HG02840 (cell line): ENCODE results near the gene ADRA1B.

ENCODE experiments used
- ATAC-seq: cut with Tn5 transposase; IDR thresholded peaks from one replicate; pipeline ENCODE4 v1.9.1; 2021; ENCODE audit warnings: mild to moderate bottlenecking, moderate library complexity, moderate number of reproducible peaks; ENCODE audit not compliant: unreplicated experiment, low FRiP score

The ADRA1B gene

DNA sequence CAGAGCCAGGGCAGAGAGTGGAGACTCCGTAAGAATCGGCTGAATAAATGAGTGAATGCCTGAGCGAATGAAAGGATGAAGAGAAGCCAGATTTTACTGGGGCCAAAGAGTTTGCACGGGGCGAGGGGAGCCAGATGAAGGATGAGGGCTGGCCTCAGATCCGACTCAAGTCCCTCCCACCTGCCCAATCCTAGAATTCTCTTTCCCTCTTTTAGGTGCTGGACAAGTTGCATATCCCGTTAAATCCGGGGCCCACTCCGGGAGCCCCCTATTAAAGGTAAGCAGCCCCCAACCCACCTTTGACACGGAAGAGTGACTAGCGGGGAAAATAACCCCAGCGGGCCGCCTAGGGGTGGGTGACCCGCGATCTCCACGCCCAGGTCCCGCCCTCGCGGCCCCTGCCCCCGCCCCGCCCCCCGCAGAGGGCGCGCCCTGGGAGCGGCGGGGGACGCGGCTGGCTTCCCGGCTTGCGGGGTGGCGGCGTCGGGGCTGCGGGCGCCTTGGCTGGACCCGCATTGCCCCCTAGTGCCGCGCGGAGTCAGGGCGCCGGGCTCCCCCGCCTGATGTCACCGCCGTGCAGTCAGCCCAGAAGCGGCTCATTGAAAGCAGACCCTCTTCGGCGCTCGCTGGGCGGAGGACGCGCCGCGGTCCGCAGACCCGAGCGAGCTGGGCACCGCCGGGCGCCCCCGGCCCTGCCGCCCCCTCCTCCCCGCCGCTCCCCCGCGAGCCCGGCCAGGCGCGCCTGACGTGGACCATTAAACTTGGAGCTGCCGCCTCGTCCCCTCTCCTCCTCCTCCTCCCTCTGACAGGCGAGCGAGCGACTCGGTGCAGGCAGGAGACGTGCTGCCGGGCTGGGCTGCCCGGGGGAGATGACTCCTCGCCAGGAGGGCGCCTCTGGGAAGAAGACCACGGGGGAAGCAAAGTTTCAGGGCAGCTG lies at the start of gene ADRA1B:
ADRA1B (plus strand) TSS at position 579 of the 937 bp plus-strand sequence. CDS start 424 bp downstream, outside the sequence.
- ATAC-seq, result no peak

DNA sequence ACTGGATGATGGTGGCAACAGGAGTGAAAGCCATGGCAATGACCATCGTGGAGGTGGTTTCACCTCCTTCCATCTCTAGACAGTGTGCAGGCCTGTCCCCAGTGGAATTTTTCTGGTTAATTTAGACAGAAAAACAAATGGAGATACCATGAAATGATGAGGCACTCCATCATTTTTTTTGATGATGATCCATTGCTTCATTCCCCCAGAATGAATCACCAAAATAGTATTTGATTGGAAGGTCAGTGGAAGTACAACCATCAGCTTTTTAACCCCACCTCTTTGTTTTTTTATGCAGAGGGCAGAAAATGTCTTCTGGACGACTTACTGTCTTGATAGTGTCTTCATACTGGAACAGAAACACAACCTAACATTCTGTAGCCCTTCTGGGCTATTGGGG lies 42.6 kb upstream of the ADRA1B start:
- ATAC-seq, result no peak

DNA sequence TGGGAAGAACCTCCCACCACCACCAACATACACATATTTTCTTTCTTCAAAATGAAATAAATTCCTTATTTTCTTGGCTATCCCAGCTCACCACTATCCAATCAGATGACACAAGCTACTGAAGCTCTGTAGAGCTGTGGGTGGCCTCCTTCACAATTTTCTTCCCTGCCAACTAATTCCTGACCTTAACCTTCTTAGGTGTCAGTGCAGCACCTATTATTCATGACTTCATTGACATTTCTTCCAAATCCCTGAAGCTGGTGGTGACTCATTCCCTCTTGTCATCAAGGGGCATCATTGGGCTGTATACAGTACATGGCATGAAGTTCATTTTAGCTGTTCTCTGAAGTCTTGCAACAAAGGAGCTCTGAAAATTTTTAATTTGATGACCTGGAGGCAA lies 42.0 kb upstream of the ADRA1B start:
- no peak for ATAC-seq

DNA sequence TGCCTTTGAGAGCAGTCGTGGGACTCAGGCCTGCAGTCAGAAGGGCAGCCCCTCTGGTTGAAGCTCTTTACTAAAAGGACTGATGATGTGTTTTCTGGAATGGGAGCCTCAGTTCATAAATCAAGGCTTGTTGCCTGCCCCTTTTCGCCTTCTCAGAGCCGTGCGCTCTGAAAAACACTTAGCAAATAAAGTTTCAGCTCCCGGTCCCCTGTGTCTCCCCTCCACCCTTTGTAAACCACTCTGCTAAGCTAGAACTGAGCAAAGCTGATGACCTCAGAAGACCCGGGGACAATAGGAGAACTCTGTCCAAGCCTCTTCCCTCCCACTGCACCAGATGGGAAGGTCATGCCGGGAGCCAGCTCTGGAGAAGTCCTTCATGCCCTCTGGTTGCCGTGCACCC lies 39.3 kb upstream of the ADRA1B start:
- no peak for ATAC-seq

DNA sequence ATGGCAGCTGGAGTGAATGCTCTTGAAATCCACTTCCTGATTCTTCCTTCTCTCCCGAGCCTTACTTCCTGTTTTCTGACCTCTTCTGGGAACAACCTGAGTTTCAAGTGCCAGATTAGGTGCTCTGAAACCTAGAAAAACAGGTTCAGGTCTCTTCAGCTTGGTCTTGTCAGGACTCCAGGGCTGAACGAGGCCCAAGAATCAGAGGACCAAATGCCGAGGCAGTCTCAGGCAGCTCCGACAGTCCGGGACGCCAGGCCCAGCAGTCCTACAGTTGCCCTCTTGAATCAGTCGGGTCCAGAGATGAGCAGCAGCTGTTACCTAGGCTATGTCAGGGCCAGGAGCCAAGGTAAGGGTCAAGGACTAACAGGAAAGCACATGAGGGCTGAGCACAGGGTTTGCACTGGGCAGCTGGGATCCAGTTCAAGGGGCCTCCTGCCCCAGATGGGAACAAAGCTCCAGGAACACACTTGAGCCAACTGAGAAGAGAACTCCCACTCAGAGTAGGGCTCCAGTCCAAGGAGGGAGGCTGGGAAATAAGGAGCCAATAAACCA lies 38.3 kb upstream of the ADRA1B start:
- no peak for ATAC-seq

DNA sequence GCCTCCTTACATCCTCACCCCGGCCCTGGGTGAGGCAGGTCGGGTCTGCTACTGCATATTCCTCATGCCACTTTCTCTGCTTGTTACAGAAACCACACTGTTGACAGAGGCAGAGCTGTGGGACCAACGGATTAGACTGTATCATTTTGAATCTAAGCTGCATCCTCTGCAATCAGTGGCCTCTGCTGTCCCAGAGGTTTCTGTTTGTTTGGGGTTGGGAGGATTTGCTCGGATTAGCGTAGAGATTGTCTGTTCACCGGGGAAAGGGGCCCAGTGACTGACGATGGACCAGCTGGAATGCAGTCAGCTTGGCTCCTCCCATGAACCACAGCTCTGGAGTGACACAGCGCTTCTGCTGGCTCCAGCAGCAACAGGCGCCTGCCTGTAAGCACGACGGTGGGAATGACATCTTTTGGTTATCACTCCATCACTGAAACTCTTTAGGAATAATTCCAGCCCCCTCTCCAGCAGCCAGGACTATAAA lies 37.3 kb upstream of the ADRA1B start:
- no peak for ATAC-seq

DNA sequence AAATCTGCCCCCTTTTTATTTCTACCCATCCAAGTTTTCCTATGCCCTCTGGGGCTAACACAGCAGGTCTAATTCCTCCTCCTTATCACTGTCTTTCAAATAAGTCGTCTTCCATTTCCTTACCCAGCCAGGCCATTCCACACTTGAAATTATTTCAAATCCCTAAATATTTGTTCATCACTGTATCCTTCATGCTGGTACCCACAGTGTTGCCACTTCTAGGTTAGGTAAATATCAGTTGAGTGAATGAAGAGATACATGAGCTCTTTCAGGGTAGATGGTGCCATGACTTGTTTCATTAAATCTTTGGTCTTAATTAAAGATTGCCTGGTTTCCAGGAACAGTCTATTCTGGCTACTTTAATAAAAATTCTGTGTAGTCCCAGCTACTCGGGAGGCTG lies 35.6 kb upstream of the ADRA1B start:
- no peak for ATAC-seq

DNA sequence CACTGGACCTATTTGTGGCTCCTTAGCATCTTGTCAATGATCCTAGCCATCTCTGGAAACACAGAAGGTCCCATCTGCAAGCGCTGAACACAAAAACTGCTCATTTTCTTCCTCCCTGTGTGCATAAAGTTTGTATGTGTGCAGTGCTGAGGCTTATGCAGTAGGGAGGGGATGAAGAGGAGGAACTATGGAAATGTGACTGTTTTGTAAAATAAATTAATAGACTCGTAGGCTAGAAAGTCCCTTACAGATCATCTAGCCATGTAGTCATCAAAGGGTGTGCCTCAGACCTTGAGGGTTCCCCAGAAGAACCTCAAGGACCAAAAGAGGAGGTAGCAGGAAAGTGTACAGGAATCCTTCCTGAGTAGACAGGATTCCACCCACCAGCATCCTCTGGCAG lies 34.3 kb upstream of the ADRA1B start:
- ATAC-seq, result no peak

DNA sequence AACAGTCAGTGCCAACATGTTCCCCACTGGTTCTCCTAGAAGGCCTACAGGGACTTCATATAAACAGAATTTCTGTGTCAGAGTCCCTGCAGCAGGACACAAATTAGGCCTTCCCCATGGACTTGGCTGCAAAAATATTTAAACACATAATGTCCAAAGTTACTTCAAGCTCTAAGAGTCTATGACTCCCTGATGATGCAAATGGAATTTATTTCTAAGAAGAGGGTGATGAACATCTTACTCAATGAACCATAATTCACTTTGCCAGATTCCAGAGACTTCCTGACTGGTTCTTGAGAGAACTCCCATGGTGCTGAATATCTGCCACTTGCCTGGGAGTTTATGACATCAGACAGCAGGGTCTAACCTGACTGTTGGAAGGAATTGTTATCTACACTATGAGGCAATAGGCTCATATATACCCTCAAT lies 32.7 kb upstream of the ADRA1B start:
- ATAC-seq, result no peak

DNA sequence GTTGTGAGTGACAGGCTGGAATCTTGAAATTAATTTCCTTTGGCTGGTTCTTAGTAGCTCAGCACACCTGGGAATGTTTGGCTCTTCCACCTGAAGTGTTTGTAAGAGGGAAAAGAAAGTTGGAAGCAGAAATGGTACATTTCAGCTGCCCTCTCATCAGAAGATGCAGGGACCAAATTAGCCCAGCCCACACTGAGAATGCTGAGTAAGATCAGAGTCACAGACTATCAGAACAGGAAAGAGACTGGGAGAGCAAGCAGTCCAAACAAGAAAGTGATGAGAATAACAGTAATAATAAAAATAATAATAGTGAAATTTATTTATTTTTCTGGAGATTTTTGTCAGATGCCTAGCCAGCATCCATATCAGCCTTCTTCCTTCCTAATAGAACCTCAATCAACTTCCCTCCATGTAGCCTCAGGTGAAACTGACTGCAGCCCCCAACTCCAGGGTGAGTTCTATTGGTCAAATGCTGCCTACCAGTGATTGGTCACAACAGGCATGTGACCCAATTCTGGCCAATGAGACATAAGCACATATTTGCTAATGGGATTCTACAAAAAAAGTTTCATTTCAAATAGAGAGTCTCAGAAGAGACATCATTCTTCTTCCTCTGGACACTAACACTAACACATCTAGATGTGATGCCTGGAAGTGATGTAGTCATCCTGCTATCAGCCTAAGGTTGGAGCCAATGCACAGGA lies 31.2 kb upstream of the ADRA1B start:
- no peak for ATAC-seq

DNA sequence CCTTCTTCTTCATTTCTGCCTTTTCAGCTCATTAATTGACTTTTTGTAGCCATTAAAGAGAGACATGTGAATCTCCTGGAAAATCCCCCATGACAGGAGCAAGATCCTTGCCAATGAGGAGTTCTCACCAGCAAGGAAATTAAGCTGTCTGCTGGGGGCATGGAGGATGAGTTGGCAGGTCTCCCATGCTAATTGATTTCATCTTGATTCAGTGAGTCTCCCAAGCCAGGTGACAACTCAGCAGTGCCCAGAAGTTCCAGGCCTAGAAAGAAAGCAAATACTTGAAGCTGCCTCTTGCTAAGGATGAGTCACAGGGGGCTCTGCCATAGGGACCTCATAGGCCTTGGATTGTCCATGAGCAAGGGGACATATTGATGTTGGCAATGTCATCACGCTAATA lies 30.0 kb upstream of the ADRA1B start:
- ATAC-seq, result no peak

DNA sequence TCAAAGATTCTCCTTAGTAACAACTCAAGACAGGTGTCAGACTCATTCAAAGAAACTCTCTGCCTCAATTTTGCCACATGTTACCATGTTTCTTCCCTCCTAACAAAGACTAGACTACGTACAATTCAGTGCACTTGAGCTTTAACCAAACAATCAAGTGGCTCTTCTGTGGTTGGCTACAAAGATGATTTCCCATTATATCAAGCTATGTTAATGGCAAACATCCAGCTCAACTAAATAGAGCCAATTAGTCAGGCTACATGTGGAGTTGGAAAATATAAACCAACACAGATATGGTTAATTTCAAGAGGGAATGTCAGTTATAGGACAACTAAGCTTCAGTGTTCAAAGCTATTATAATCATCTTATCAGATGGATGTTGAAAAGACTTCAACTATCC lies 29.2 kb upstream of the ADRA1B start:
- ATAC-seq, result no peak

DNA sequence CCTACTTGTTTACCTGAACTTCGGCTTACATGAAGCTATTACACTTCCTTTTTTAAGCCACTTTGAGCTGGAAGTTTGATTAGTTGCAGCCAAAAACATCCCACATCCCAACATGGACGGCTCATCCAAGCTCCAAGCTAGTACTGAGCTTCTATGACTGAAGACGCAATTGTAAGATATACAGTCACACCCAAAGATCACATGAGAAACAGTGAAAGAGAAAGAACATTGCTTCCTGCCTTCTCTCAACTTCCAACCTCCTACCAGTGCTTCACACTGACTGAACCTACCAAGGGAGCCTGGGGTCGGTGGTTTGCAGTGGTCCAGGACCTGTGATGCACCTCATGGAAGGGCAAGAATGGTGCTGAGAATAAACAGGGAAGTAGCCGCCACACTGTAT lies 27.4 kb upstream of the ADRA1B start:
- no peak for ATAC-seq

DNA sequence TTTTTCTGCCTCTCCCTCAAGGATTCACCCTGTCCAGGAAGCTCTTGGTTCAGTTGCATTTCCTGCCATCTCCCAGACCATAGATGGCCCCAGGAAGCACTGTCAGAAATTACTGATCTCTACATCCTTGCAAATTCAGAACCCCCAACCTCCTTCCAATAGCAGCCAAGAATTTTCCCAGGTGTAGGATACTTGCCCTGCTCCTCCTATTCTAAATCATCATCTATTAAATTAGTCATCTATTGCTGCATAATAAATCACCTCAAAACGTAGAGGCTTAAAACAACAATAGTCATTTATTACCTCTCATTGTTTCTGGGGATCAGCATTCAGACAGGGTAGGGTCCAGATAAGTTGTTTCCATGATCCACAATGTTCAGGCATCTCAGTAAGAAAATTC lies 26.1 kb upstream of the ADRA1B start:
- ATAC-seq, result no peak

DNA sequence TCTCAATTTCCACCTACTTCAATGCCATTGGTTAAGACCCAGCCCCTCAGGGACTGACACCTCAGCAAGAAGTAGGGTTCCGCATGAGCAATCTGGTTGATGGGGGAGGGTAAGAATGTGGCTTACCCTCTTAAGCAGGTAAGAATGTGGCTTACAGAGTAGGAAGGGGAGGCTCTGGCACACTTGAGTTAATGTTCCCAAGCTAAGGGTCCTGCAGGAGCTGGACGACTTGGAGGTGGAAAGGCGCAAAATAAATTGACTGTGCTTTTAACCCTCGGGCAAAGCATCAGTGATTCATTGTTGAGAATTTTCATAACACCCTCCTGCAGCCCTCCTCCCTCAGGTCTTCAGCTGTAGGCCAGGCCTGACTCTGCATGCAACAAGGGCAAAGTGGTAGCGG lies 24.9 kb upstream of the ADRA1B start:
- ATAC-seq, result no peak

DNA sequence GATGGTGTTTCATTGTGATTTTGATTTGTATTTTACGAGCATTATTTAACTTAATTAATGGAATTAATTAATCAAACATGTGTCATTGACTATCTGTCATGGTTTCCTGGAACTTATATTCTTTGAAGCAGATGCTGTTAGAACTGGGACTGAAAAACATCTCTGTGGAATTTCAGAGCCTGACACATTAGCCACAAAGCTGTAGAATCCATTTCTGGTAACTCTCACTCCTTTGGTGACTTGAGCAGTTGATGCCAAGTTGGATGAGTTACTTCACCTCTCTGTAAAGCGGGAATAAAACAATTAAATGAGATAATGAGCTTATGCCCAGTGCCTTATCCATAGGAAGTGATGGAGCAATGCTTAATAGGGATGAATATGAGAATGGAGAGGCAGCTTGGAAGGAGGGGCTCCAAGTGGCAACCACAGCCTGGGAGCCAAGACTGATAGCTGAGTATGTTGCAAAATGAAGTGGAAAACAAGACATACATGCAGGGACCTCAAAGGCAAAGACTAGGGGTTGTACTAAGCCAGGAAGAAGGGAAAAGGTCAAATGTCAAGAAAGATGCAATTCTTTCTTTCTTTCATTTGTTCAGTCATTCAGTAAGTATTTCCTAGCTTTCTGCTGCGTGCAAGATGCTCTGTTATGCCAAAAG lies 23.1 kb upstream of the ADRA1B start:
- no peak for ATAC-seq

DNA sequence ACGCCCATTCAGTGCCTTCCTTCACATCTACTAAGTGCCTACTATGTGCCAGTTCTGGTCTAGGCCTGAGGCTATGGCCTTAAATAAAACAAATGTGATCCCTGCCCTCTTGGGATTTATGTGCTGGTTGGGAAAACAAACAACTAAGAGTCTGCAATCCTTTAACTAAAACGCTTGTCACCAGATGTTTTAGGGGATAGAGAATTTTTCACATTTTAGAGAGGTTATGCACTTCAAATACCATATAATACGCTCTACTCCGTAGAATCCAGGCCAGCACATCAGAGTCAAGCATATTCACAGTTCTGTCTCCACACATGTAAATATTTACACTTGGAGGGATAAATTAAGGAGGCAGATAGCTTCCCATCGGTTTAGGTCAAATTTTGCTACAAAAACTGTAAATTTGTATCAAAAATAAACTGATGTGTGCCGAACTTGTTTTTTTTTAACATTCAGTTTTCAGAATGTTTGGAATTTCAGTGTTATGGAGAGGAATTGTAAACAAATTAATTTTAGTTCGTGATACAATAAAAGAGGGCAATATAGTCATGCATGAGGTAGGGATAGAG lies 22.0 kb upstream of the ADRA1B start:
- no peak for ATAC-seq

DNA sequence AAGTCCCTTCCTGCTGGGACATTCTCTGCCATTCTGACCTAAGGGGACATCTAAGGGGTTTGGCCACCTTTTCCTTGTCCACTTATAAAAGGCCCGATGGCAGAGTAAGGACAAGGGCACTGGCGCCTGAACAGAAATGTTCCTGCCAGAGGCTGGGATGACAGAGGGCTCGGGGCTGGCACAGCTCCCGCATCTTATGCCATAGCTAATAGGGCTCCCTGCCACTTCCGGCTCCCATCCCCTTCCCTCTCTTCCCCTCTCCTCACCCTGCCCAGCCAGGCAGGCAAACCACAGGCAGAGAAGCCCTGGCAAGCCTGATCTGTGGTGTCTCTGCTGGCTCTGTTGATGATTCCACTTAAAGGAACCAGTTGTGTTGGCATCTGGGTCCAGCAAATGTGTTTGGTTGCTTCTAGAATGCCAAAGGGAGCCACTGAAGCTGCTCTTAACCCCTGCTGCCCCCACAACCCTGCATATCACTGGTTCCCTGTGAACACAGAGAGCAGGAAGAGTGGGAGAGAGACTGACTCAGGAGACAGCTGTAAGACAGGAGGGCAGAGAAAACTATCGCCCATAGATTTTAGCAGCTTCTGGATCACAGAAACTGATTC lies 18.4 kb upstream of the ADRA1B start:
- no peak for ATAC-seq

DNA sequence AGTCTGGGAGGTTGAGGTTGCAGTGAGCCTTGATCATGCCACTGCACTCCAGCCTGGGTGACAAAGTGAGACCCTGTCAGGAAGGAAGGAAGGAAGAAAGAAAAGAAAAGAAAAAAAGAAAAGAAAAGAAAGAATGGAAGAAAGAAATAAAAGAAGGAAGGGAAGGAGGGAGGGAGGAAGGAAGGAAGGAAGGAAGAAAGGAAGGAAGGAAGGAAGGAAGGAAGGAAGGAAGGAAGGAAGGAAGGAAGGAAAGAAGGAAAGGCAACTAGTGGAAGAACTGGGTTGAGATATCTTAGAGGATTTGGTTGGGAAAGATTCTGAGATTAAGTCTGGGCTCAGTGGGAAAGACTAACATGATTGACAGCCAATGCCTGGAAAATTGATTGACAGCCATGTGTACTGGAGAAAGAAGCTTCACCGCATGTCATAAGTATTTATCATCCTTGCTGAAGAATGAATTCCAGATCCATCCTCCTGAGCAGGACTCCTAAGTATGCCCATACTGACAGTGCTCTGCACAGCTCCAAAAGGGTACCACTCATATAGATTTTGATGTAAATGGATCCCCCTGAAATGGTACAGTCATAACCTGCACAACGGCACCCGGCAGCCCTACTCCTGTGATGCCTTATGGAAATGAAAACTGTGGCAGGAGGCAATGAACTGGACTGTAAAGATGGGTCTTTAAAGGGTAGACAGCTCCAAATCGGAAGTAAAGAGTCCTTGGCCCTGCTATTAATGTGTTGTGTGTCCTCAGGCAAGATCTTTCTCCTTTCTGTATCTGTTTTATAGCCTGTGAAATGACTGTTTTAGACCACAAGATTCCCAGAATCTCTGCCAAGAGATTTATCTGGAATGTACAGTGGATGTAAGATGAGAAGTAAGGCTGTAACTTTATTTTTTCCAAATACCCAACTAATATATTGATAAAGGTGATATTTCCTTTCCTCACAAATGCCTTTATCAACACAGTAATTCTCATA lies 16.9 kb upstream of the ADRA1B start:
- ATAC-seq, result no peak
